Ishikawa (cell line): ENCODE measurements around the gene PEMT.

ENCODE experiments used
- CEBPB ChIP-seq: IDR thresholded peaks from 2 replicates; pipeline ENCODE4 v1.6.1; 2012
- CREB1 ChIP-seq: IDR thresholded peaks from 2 replicates; pipeline ENCODE4 v1.6.1; 2012; ENCODE audit warnings: low read depth
- EGR1 ChIP-seq: IDR thresholded peaks from 2 replicates; pipeline ENCODE4 v1.6.1; 2012
- EP300 ChIP-seq: IDR thresholded peaks from 2 replicates; pipeline ENCODE4 v1.6.1; 2012; ENCODE audit warnings: borderline replicate concordance
- FOXM1 ChIP-seq: IDR thresholded peaks from 2 replicates; pipeline ENCODE4 v1.6.1; 2012; ENCODE audit warnings: low read depth, borderline replicate concordance
- NFIC ChIP-seq: IDR thresholded peaks from 2 replicates; pipeline ENCODE4 v1.6.1; 2012
- RAD21 ChIP-seq: IDR thresholded peaks from 2 replicates; pipeline ENCODE4 v1.6.1; 2012; ENCODE audit warnings: low read depth
- TAF1 ChIP-seq: IDR thresholded peaks from 2 replicates; pipeline ENCODE4 v1.6.1; 2012; ENCODE audit warnings: low read depth, mild to moderate bottlenecking
- TCF12 ChIP-seq: IDR thresholded peaks from 2 replicates; pipeline ENCODE4 v1.6.1; 2012; ENCODE audit warnings: low read depth
- TEAD4 ChIP-seq: IDR thresholded peaks from 2 replicates; pipeline ENCODE4 v1.6.1; 2012
- YY1 ChIP-seq: IDR thresholded peaks from 2 replicates; pipeline ENCODE4 v1.6.1; 2012; ENCODE audit warnings: low read depth
- ZBTB7A ChIP-seq: IDR thresholded peaks from 2 replicates; pipeline ENCODE4 v1.6.1; 2012; ENCODE audit warnings: low read depth
- TF ChIP-seq, protein P1 (sequence below): IDR thresholded peaks from 2 replicates; pipeline ENCODE4 v1.6.1; 2012; ENCODE audit warnings: low read depth, mild to moderate bottlenecking
- TF ChIP-seq, protein P2 (sequence below): IDR thresholded peaks from 2 replicates; pipeline ENCODE4 v1.6.1; 2012
- TF ChIP-seq, protein P3 (sequence below): IDR thresholded peaks from 2 replicates; pipeline ENCODE4 v1.6.1; 2012

The PEMT gene

DNA sequence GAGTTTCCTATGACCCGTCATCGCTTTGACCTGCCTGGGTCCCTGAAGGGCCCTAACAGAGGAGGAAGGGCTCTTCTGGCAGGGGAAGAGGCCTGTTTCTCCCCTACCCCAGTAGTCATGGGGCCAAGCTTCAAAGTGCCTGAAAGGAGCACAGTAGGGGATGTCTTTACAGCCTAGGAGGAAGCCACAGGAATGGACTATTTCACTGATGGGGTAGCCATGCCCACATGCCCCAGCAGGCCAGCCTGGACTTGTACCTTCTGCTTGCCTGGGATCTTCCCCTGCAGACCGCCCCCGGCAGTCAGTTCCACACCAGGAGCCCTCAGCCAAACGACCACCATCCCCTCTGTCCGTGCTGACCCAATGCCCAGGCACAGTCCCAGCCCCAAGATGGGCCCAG is 41.8 kb upstream of the PEMT start:
- TF ChIP-seq EP300 (no peak), CEBPB (no peak), ZBTB7A (no peak), FOXM1 (no peak), TCF12 (no peak), EGR1 (no peak), TEAD4 (no peak), RAD21 (no peak), TAF1 (no peak)
- TF ChIP-seq, protein P1, sequence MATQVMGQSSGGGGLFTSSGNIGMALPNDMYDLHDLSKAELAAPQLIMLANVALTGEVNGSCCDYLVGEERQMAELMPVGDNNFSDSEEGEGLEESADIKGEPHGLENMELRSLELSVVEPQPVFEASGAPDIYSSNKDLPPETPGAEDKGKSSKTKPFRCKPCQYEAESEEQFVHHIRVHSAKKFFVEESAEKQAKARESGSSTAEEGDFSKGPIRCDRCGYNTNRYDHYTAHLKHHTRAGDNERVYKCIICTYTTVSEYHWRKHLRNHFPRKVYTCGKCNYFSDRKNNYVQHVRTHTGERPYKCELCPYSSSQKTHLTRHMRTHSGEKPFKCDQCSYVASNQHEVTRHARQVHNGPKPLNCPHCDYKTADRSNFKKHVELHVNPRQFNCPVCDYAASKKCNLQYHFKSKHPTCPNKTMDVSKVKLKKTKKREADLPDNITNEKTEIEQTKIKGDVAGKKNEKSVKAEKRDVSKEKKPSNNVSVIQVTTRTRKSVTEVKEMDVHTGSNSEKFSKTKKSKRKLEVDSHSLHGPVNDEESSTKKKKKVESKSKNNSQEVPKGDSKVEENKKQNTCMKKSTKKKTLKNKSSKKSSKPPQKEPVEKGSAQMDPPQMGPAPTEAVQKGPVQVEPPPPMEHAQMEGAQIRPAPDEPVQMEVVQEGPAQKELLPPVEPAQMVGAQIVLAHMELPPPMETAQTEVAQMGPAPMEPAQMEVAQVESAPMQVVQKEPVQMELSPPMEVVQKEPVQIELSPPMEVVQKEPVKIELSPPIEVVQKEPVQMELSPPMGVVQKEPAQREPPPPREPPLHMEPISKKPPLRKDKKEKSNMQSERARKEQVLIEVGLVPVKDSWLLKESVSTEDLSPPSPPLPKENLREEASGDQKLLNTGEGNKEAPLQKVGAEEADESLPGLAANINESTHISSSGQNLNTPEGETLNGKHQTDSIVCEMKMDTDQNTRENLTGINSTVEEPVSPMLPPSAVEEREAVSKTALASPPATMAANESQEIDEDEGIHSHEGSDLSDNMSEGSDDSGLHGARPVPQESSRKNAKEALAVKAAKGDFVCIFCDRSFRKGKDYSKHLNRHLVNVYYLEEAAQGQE = no peak
- TF ChIP-seq, protein P2, sequence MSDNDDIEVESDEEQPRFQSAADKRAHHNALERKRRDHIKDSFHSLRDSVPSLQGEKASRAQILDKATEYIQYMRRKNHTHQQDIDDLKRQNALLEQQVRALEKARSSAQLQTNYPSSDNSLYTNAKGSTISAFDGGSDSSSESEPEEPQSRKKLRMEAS = no peak

DNA sequence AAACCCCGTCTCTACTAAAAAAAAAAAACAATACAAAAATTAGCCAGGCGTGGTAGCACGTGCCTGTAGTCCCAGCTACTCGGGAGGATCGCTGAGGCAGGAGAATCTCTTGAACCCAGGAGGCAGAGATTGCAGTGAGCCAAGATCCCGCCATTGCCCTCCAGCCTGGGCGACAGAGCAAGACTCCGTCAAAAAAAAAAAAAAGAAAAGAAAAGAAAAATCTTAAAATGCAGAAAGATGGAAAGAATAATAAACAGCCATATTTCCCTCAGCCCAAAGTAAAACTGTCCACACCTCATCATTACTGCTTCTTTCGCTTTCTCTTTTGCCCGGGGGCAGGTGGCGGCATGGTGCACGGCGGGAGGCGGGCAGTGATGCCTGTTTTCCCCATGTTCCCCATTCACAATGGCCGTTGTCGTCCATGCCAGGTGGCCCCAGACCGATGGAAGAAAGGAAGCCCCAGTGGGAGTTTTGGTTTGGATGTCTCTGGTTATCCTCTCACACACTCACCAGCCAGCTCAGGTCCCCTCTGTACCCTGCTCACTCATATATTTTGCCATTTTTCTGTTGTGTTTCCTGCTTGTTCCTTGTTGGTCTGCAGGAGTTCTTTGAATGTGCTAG is 37.0 kb upstream of the PEMT start:
- TF ChIP-seq, protein P1 = no peak
- no peak for TF ChIP-seq TEAD4
- TF ChIP-seq, protein P3, sequence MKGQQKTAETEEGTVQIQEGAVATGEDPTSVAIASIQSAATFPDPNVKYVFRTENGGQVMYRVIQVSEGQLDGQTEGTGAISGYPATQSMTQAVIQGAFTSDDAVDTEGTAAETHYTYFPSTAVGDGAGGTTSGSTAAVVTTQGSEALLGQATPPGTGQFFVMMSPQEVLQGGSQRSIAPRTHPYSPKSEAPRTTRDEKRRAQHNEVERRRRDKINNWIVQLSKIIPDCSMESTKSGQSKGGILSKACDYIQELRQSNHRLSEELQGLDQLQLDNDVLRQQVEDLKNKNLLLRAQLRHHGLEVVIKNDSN = no peak
- TF ChIP-seq FOXM1 = no peak
- TF ChIP-seq EGR1 = no peak
- TF ChIP-seq TCF12 = no peak
- no peak for TF ChIP-seq CREB1
- TF ChIP-seq, protein P2 = no peak
- TF ChIP-seq CEBPB = no peak
- TF ChIP-seq EP300 = no peak
- no peak for TF ChIP-seq YY1
- TF ChIP-seq RAD21 = no peak
- no peak for TF ChIP-seq TAF1
- no peak for TF ChIP-seq NFIC
- TF ChIP-seq ZBTB7A = no peak

DNA sequence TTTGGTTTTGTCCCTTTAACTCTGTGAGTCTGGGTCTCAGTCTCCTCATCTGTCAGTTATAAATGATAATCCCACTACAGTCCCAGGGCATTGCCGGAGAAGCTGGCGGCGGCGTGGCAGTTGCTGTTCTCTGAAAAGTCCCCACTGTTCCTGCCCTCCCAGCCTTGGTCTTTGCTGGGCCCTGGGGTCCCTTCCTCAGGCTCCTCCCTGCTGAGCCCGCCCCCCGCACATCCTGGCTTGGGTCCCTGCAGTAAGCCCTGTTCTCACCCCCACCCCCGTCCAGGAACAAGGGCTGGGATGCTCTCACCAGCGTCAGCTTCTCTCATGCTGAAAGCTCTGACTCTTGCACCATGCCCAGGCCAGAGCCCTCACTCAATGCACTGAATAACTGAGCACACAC is 35.3 kb upstream of the PEMT start:
- TF ChIP-seq CREB1 (no peak), EGR1 (no peak), TAF1 (no peak), FOXM1 (no peak), CEBPB (no peak), TCF12 (no peak), ZBTB7A (no peak), EP300 (no peak), NFIC (no peak), TEAD4 (no peak), RAD21 (no peak), YY1 (no peak)
- TF ChIP-seq, protein P2 = no peak
- TF ChIP-seq, protein P1 = no peak
- TF ChIP-seq, protein P3 = no peak

DNA sequence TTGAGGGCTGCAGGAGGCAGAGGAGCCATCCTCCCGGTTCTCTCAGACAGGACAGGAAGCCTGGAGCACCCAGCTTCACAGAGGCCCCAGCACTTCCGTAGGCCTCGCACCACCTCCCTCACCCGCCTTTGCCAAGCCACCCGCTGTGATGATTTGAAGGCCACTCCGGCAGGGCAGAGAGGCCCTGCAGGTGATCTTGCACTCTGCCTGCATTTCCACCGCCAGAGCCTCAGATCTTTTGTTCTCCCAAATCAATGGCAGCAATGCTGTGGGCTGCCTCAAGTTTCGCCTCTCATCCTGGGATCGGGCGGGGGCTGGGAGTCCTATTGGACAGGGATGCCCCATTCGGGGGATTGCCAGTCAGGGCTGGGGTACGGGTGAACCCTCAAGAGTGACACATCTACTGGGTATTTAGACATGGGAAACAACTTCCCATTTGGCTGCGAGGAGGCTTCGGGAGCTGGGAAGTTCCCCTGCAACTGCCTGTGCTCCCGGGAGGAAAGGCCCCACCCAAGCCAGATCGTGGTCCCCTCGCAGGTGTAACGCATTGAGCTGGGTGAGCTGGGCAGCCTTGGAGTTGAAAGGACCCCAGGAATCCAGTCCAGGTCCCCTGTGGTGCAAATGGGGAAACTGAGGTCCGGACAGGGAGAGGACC is 34.8 kb upstream of the PEMT start:
- no peak for TF ChIP-seq TAF1
- peak; percentile 69 for TF ChIP-seq EP300
- TF ChIP-seq FOXM1 = 0 out of 2 replicates have a peak, but pooled peaks have one; percentile 33
- TF ChIP-seq TCF12 = peak; percentile 77
- TF ChIP-seq, protein P2 = peak; percentile 89
- TF ChIP-seq, protein P1 = no peak
- 0 out of 2 replicates have a peak, but pooled peaks have one; percentile 11 for TF ChIP-seq TEAD4
- peak; percentile 85 for TF ChIP-seq NFIC
